Sigmoid colon (tissue), 4 donors: ENCODE measurements around the gene DNAJC10.

Source experiments
- CTCF ChIP-seq, 4 experiments: fragments of 450-650 bp in 3 of 4; fragments of 200-600 bp in 1 of 4; IDR thresholded peaks; one replicate each; pipeline ENCODE4 v1.5.1; 2016 to 2019; ENCODE audit warnings: antibody characterized with exemption in 4 of 4, mild to moderate bottlenecking in 3 of 4, moderate library complexity in 2 of 4
- EP300 ChIP-seq, 4 donors: sonication (generic); formaldehyde crosslinking; IDR thresholded peaks; one replicate each; pipeline ENCODE4 v1.6.1; 2017; ENCODE audit warnings: antibody characterized with exemption in 4 of 4
- POLR2A ChIP-seq, 2 donors: fragments of 450-650 bp; IDR thresholded peaks; one replicate each; pipeline ENCODE4 v1.6.1; 2016; ENCODE audit warnings: antibody characterized with exemption in 2 of 2, mild to moderate bottlenecking in 2 of 2, moderate library complexity in 2 of 2
- POLR2AphosphoS5 ChIP-seq, 4 donors: sonication (generic); formaldehyde crosslinking; IDR thresholded peaks; one replicate each; pipeline ENCODE4 v1.6.1; 2017; ENCODE audit warnings: antibody characterized with exemption in 4 of 4

- TF ChIP-seq CTCF (IDR thresholded peaks at IDR 0.05) = no peak
- no peak for TF ChIP-seq POLR2AphosphoS5 (IDR thresholded peaks at IDR 0.05)
- TF ChIP-seq EP300 (IDR thresholded peaks at IDR 0.05) = no peak
- no peak for TF ChIP-seq POLR2A (IDR thresholded peaks at IDR 0.05)
These were observed 38.2 kb downstream of the DNAJC10 start for GRCh38 chr2:182754231-182754630.
